C4-2B (cell line): ENCODE measurements around the gene TOP3B.

ENCODE experiments used
- CTCF ChIP-seq: fragments of 450-650 bp; conservative IDR thresholded peaks from 2 replicates; pipeline ENCODE4 v1.5.1; 2017; ENCODE audit warnings: mild to moderate bottlenecking
- ZFX ChIP-seq: fragments of 450-650 bp; IDR thresholded peaks from 2 replicates; pipeline ENCODE4 v1.6.1; 2017

- TF ChIP-seq CTCF (no peak), ZFX (no peak)
These were observed 45.4 kb downstream of the TOP3B start for GRCh38 chr22:21937041-21937820.
